Vagina (tissue), 2 donors: ENCODE data around the gene TSPAN14. TPM values are rescaled to one million over a fixed set of nuclear protein-coding genes. Genes with fewer than 3 reads are reported as not detected.
"Not testable (repeated sequence)": the region's sequence is repeated elsewhere in the genome, so short reads cannot be mapped to it uniquely, and the experiment has no call there.

Experiments used
- DNase-seq, 2 donors: peaks; one replicate each; pipeline ENCODE4 v3.0.0-alpha.2; 2017; ENCODE audit errors: extremely low spot score in 2 of 2
- H3K27ac ChIP-seq: fragments of 200-600 bp; sonication (generic); one replicate; pipeline ENCODE4 v1.5.1; 2019
- H3K27me3 ChIP-seq: fragments of 200-600 bp; sonication (generic); one replicate; pipeline ENCODE4 v1.5.1; 2019
- H3K36me3 ChIP-seq, 2 donors: fragments of 200-600 bp; sonication (generic); one replicate each; pipeline ENCODE4 v1.5.1; 2017 to 2019
- H3K4me1 ChIP-seq: fragments of 200-600 bp; sonication (generic); one replicate; pipeline ENCODE4 v1.5.1; 2019
- H3K4me3 ChIP-seq, 2 donors: fragments of 200-600 bp; sonication (generic); 1 replicate in 1 of 2; 2 replicates in 1 of 2; pipeline ENCODE4 v1.5.1; 2016 to 2019
- H3K9me3 ChIP-seq: fragments of 200-600 bp; sonication (generic); one replicate; pipeline ENCODE4 v1.5.1; 2019
- POLR2A ChIP-seq, 2 donors: fragments of 450-650 bp; IDR thresholded peaks; one replicate each; pipeline ENCODE4 v1.6.1; 2017; ENCODE audit warnings: antibody characterized with exemption in 2 of 2, mild to moderate bottlenecking in 2 of 2, moderate library complexity in 2 of 2
- POLR2AphosphoS5 ChIP-seq, 2 donors: sonication (generic); formaldehyde crosslinking; IDR thresholded peaks; one replicate each; pipeline ENCODE4 v1.9.0; 2017; ENCODE audit warnings: antibody characterized with exemption in 2 of 2, mild to moderate bottlenecking in 2 of 2, low read depth in 1 of 2; ENCODE audit not compliant: insufficient read depth in 1 of 2
- intact Hi-C: fragments of 100-400 bp; cut with DNase I; formaldehyde crosslinking; loops from one replicate; pipeline ENCODE4 v1.15.1; 2023
- total RNA-seq: library from RNA; depleted of rRNA; stranded (reverse); fragments of >200 nt; gene quantifications from one replicate; pipeline ENCODE4 v1.2.3, GENCODE V29; 2016
- TF ChIP-seq, protein P1 (sequence below), 3 experiments: fragments of 450-650 bp in 2 of 3; fragments of 200-600 bp in 1 of 3; sonication (generic) in 1 of 3; IDR thresholded peaks; one replicate each; pipeline ENCODE4 v1.5.1; 2017 to 2019; ENCODE audit warnings: antibody characterized with exemption in 3 of 3, mild to moderate bottlenecking in 2 of 3, moderate library complexity in 2 of 3

Gene TSPAN14
- total RNA-seq, 1 donor from 2014 or later, result 98.0 TPM

DNA sequence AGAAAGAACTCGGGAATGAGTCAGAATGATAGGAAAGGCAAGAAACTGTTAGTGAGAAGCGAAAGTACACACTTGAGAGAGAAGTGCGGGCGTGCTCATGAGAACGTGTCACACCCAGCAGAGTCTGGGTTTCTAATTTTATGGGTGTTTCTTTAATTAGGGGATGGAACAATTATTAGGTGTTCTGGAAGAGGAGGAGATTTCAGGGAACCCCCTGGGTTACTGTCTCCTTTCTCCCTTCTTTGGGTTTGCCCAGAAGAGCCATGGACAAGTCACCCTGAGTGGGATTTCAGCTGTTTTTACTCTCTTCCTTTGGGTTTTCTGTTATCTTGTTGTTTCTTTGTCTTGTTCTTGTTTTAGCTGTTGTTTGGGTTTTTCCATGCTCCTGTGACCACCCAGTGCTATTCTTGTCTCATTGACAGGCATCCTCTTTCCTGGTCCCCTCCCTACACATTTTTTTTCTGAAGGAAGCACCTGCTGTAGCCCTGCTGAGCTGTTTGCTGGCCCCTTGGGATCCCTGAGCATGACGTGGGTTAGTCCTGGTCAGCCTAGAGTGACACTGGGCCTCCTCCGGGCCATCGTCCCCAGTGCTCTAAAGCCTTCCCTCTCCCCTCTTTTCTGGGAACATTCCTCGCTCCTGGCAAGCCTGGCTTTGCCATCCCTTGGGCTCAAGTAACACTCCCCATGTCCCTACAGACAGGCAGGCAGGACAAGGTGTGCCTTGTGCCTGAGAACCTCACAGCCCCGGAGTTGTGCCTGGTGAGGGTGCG is 87.1 kb downstream of the TSPAN14 start:
- TF ChIP-seq POLR2A (IDR thresholded peaks at IDR 0.05), result no peak
- no peak for TF ChIP-seq POLR2AphosphoS5 (IDR thresholded peaks at IDR 0.05; ENCODE audit: insufficient read depth in 1 of 2, low read depth in 1 of 2)
- TF ChIP-seq, protein P1, sequence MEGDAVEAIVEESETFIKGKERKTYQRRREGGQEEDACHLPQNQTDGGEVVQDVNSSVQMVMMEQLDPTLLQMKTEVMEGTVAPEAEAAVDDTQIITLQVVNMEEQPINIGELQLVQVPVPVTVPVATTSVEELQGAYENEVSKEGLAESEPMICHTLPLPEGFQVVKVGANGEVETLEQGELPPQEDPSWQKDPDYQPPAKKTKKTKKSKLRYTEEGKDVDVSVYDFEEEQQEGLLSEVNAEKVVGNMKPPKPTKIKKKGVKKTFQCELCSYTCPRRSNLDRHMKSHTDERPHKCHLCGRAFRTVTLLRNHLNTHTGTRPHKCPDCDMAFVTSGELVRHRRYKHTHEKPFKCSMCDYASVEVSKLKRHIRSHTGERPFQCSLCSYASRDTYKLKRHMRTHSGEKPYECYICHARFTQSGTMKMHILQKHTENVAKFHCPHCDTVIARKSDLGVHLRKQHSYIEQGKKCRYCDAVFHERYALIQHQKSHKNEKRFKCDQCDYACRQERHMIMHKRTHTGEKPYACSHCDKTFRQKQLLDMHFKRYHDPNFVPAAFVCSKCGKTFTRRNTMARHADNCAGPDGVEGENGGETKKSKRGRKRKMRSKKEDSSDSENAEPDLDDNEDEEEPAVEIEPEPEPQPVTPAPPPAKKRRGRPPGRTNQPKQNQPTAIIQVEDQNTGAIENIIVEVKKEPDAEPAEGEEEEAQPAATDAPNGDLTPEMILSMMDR (IDR thresholded peaks at IDR 0.05), result no peak
- DNase-seq, result peak in 1 of 2 donors; percentile 85
- Histone ChIP-seq H3K36me3 (no peaks in the 10 kb centered on the region), H3K27me3 (no peaks in the 10 kb centered on the region), H3K4me3 (peak overlapping the region; percentile 3 to 15), H3K9me3 (no peaks in the 10 kb centered on the region), H3K4me1 (peaks cover 21% of the 10 kb centered on the region), H3K27ac (no peak overlapping the region)
- intact Hi-C loops, result no loop called here

DNA sequence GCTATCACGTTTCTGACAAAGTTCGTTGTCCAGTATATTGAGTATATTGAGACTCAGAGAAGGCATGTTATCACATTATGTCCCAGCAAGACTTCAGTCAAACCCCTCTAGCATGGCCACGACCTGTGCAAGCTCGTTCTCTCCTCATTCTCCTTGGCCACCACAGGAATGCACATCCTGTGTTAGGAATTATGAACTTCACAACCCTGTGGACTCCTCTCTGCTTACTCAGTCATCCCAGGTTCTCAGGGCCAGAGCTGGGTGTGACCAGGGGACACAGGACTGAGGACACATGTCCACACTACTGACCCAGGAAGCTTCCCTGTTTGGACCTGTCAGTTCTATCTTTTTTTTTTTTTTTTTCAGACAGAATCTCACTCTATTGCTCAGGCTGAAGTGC is 87.9 kb downstream of the TSPAN14 start:
- H3K27ac ChIP-seq, result no peak overlapping the region
- TF ChIP-seq POLR2A (IDR thresholded peaks at IDR 0.05) (no peak), POLR2AphosphoS5 (IDR thresholded peaks at IDR 0.05; ENCODE audit: insufficient read depth in 1 of 2, low read depth in 1 of 2) (no peak)
- TF ChIP-seq, protein P1 (IDR thresholded peaks at IDR 0.05), result no peak
- intact Hi-C loops, result no loop called here
- no peaks in the 10 kb centered on the region for H3K27me3 ChIP-seq
- no peak overlapping the region for H3K4me3 ChIP-seq
- H3K4me1 ChIP-seq, result peaks cover 21% of the 10 kb centered on the region
- no peak for DNase-seq
- H3K9me3 ChIP-seq, result no peaks in the 10 kb centered on the region
- H3K36me3 ChIP-seq, result no peaks in the 10 kb centered on the region

DNA sequence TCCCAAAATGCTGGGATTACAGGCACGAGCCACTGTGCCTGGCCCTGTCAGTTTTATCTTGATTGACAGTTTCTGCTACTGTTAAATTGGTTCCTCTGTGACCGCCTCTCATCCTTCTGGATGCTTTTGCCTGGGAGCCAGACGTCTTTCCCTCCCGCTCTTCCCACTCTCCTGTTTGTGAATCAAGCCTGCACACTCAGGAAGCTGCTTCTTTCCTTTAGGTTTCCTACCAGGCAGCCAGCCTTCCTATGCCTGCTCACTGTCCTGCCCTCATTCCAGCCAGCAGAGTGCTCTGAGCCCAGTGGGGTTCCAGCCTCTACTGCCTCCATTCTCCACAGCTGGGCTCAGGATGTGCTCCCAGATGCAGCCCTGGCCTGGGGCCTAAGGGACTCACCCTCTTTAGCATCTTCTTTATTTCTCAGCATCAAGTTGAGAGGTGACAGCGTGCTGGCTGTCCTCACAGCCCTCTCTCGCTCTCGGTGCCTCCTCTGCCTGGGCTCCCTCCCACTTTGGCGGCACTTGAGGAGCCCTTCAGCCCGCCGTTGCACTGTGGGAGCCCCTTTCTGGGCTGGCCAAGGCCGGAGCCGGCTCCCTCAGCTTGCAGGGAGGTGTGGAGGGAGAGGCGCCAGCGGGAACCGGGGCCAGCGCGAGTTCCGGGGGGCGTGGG is 88.7 kb downstream of the TSPAN14 start:
- intact Hi-C loops, result no loop called here
- DNase-seq, result peak in 1 of 2 donors; percentile 69
- Histone ChIP-seq H3K4me3 (no peak overlapping the region), H3K9me3 (no peaks in the 10 kb centered on the region), H3K27ac (no peak overlapping the region), H3K27me3 (no peaks in the 10 kb centered on the region), H3K36me3 (no peaks in the 10 kb centered on the region), H3K4me1 (peaks cover 21% of the 10 kb centered on the region)
- TF ChIP-seq POLR2A (IDR thresholded peaks at IDR 0.05) (no peak), POLR2AphosphoS5 (IDR thresholded peaks at IDR 0.05; ENCODE audit: insufficient read depth in 1 of 2, low read depth in 1 of 2) (no peak)

DNA sequence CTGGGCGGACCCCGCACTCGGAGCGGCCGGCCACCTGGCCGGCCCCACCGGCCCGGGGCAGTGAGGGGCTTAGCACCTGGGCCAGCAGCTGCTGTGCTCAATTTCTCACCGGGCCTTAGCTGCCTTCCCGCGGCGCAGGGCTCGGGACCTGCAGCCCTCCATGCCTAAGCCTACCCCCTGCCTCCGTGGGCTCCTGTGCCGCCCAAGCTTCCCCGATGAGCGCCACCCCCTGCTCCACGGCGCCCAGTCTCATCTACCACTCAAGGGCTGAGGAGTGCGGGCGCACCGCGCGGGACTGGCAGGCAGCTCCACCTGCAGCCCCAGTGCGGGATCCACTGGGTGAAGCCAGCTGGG is 89.2 kb downstream of the TSPAN14 start:
- DNase-seq, H3K36me3 ChIP-seq, H3K27ac ChIP-seq, H3K4me3 ChIP-seq, H3K27me3 ChIP-seq, intact Hi-C loops, H3K9me3 ChIP-seq: not testable (repeated sequence)
- H3K4me1 ChIP-seq, result peaks cover 21% of the 10 kb centered on the region

DNA sequence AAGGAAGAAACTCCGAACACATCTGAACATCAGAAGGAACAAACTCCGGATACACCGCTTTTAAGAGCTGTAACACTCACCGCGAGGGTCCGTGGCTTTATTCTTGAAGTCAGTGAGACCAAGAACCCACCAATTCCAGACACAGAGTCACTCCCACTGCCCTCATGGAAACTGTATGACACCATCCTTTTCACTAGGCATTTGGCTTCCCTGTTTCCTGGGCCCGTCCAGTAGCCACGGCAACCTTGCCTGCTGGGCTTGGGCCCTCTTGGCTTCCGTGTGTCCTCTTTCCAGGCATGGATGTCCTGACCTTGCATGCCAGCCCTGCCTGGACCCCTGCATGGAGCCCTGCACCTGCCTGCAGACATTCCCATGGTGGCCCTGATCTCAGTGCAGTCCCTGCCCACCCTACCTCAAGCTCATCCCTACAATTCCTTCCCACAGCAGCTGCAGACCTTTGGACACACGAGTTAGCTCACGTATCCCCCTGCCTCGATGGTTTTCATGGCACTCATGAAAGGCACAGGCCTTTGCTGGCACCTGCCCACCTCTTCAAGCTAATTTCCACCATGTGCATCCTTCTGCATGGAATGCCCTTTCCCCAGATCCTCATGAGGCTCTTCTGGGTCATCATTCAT is 90.3 kb downstream of the TSPAN14 start:
- H3K27me3 ChIP-seq, result no peaks in the 10 kb centered on the region
- peak; percentile 60 to 91 for DNase-seq
- H3K4me1 ChIP-seq, result peaks cover 17% of the 10 kb centered on the region
- no peak overlapping the region for H3K27ac ChIP-seq
- no peak overlapping the region for H3K4me3 ChIP-seq
- no peaks in the 10 kb centered on the region for H3K36me3 ChIP-seq
- H3K9me3 ChIP-seq, result no peaks in the 10 kb centered on the region
- no peak for TF ChIP-seq POLR2AphosphoS5 (IDR thresholded peaks at IDR 0.05; ENCODE audit: insufficient read depth in 1 of 2, low read depth in 1 of 2)
- TF ChIP-seq, protein P1 (IDR thresholded peaks at IDR 0.05), result no peak
- TF ChIP-seq POLR2A (IDR thresholded peaks at IDR 0.05), result no peak
- intact Hi-C loops, result no loop called here
